CD4-positive, alpha-beta T cell (primary cell): ENCODE data around the gene MBTPS1. TPM values are rescaled to one million over a fixed set of nuclear protein-coding genes. Genes with fewer than 3 reads are reported as not detected.

ENCODE experiments used
- ATAC-seq: fragments of 200-7000 bp; cut with Tn5 transposase; one replicate; pipeline ENCODE4 v1.10.0; 2022; ENCODE audit warnings: mild to moderate bottlenecking; ENCODE audit not compliant: poor library complexity
- CTCF ChIA-PET: fragments of 350-600 bp; sonication (Branson Sonifier 250); formaldehyde crosslinking; loops from one replicate; lab custom pipeline; 2021; ENCODE audit warnings: antibody characterized with exemption, inconsistent platforms; lab: Charles Lee
- POLR2A ChIA-PET: fragments of 350-600 bp; sonication (Branson Sonifier 250); formaldehyde crosslinking; loops from one replicate; lab custom pipeline; 2021; ENCODE audit warnings: antibody characterized with exemption, inconsistent platforms; lab: Charles Lee
- DNase-seq, 14 experiments: peaks; one replicate each; pipeline ENCODE4 v3.0.0-alpha.2; 2013 to 2020; ENCODE audit warnings: mixed read lengths in 2 of 14
- H3K27ac ChIP-seq, 2 donors: one replicate each; pipeline versions ENCODE4 v1.5.1 to v1.7.0; 2013; ENCODE audit warnings: low read length in 2 of 2, low read depth in 1 of 2, mild to moderate bottlenecking in 1 of 2
- H3K27me3 ChIP-seq, 2 experiments: 1 replicate in 1 of 2; 2 replicates in 1 of 2; pipeline versions ENCODE4 v1.6.1 to v1.7.0; 2013; ENCODE audit warnings: low read length in 2 of 2, control low read depth in 1 of 2, mild to moderate bottlenecking in 1 of 2, moderate library complexity in 1 of 2; ENCODE audit not compliant: insufficient read depth in 2 of 2, control insufficient read depth in 1 of 2
- H3K36me3 ChIP-seq: one replicate; pipeline ENCODE4 v1.6.1; 2013; ENCODE audit warnings: low read length, control low read depth; ENCODE audit not compliant: insufficient read depth
- H3K4me1 ChIP-seq: one replicate; pipeline ENCODE4 v1.6.1; 2013; ENCODE audit warnings: low read length, control low read depth; ENCODE audit not compliant: insufficient read depth
- H3K4me3 ChIP-seq: one replicate; pipeline ENCODE4 v1.5.1; 2013; ENCODE audit warnings: mild to moderate bottlenecking, low read length, moderate library complexity
- H3K9me3 ChIP-seq, 2 experiments: 1 replicate in 1 of 2; 2 replicates in 1 of 2; pipeline versions ENCODE4 v1.6.1 to v1.7.0; 2013; ENCODE audit warnings: low read length in 2 of 2, mild to moderate bottlenecking in 2 of 2, control low read depth in 1 of 2, moderate library complexity in 1 of 2; ENCODE audit not compliant: control insufficient read depth in 1 of 2, insufficient read depth in 1 of 2
- H3K27ac Mint-ChIP-seq: one replicate; pipeline ENCODE4 v1.8.0; 2020; ENCODE audit warnings: mixed read lengths
- H3K27me3 Mint-ChIP-seq: one replicate; pipeline ENCODE4 v1.8.0; 2021; ENCODE audit warnings: mixed read lengths
- H3K36me3 Mint-ChIP-seq: one replicate; pipeline ENCODE4 v1.8.0; 2021; ENCODE audit warnings: low read depth, mixed read lengths
- H3K4me1 Mint-ChIP-seq: one replicate; pipeline ENCODE4 v1.8.0; 2021; ENCODE audit warnings: low read depth, mixed read lengths
- H3K4me3 Mint-ChIP-seq: one replicate; pipeline ENCODE4 v1.8.0; 2020; ENCODE audit warnings: mild to moderate bottlenecking, mixed read lengths
- H3K9me3 Mint-ChIP-seq: one replicate; pipeline ENCODE4 v1.8.0; 2020; ENCODE audit warnings: mixed read lengths
- intact Hi-C, 2 experiments: fragments of 100-400 bp; cut with DNase I in 1 of 2; cut with micrococcal nuclease in 1 of 2; formaldehyde crosslinking; loops; one replicate each; pipeline versions ENCODE4 v1.15.1 to v1.9.0; 2023 to 2025; cut with DNase I, micrococcal nuclease
- total RNA-seq, 174 experiments: library from RNA in 2 of 174; stranded (reverse) in 2 of 174; gene quantifications; one replicate each; pipeline ENCODE4 v1.2.3 and lab custom pipeline; 2021 to 2026
- TF ChIP-seq, protein P1 (sequence below): fragments of 200-600 bp; IDR thresholded peaks from one replicate; pipeline ENCODE4 v1.8.0; 2022; ENCODE audit warnings: antibody characterized with exemption, mild to moderate bottlenecking

The MBTPS1 gene
- total RNA-seq, 2 experiments from 2014 or later: 121 to 122 TPM

GRCh38 chr16:84042879-84043485 lies 73.8 kb downstream of the MBTPS1 start:
- H3K27me3 Mint-ChIP-seq: peaks cover 19% of the 10 kb centered on the region
- no peak overlapping the region for H3K27ac Mint-ChIP-seq
- peaks cover 5 to 6% of the 10 kb centered on the region in 2 experiments for H3K27me3 ChIP-seq
- H3K4me3 Mint-ChIP-seq: no peak overlapping the region
- no peaks in the 10 kb centered on the region for H3K36me3 ChIP-seq
- no peak overlapping the region for H3K4me3 ChIP-seq
- intact Hi-C loops: no loop called here
- DNase-seq: no peak
- no peaks in the 10 kb centered on the region for H3K9me3 ChIP-seq
- H3K4me1 ChIP-seq: no peaks in the 10 kb centered on the region
- TF ChIP-seq, protein P1, sequence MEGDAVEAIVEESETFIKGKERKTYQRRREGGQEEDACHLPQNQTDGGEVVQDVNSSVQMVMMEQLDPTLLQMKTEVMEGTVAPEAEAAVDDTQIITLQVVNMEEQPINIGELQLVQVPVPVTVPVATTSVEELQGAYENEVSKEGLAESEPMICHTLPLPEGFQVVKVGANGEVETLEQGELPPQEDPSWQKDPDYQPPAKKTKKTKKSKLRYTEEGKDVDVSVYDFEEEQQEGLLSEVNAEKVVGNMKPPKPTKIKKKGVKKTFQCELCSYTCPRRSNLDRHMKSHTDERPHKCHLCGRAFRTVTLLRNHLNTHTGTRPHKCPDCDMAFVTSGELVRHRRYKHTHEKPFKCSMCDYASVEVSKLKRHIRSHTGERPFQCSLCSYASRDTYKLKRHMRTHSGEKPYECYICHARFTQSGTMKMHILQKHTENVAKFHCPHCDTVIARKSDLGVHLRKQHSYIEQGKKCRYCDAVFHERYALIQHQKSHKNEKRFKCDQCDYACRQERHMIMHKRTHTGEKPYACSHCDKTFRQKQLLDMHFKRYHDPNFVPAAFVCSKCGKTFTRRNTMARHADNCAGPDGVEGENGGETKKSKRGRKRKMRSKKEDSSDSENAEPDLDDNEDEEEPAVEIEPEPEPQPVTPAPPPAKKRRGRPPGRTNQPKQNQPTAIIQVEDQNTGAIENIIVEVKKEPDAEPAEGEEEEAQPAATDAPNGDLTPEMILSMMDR: no peak
- no peak overlapping the region for H3K27ac ChIP-seq
- H3K9me3 Mint-ChIP-seq: no peaks in the 10 kb centered on the region
- no peaks in the 10 kb centered on the region for H3K4me1 Mint-ChIP-seq
- no peak for ATAC-seq
- ChIA-PET CTCF (no interaction called here), POLR2A (no interaction called here)
- H3K36me3 Mint-ChIP-seq: no peaks in the 10 kb centered on the region

GRCh38 chr16:84042308-84042878 lies 74.3 kb downstream of the MBTPS1 start, which contains the start of gene SLC38A8:
Gene SLC38A8 (minus strand): TSS chr16:84042795. CDS start chr16:84042157, 638 bp downstream.
- H3K27me3 Mint-ChIP-seq: peaks cover 19% of the 10 kb centered on the region
- H3K27ac ChIP-seq: no peak within 1 kb of the TSS
- no peaks in the 10 kb centered on the region for H3K36me3 ChIP-seq
- H3K4me1 Mint-ChIP-seq: no peaks in the 10 kb centered on the region
- intact Hi-C loops: no loop called here
- no peaks in the 10 kb centered on the region for H3K36me3 Mint-ChIP-seq
- peaks cover 5 to 6% of the 10 kb centered on the region in 2 experiments for H3K27me3 ChIP-seq
- no peak within 1 kb of the TSS for H3K27ac Mint-ChIP-seq
- POLR2A ChIA-PET: no interaction called here
- CTCF ChIA-PET: no interaction called here
- H3K9me3 Mint-ChIP-seq: no peaks in the 10 kb centered on the region
- no peaks in the 10 kb centered on the region for H3K4me1 ChIP-seq
- ATAC-seq: no peak
- H3K4me3 Mint-ChIP-seq: no peak within 1 kb of the TSS
- H3K4me3 ChIP-seq: no peak within 1 kb of the TSS
- TF ChIP-seq, protein P1: no peak
- DNase-seq: no peak
- H3K9me3 ChIP-seq: no peaks in the 10 kb centered on the region

- CTCF ChIA-PET: no interaction called here
- intact Hi-C loops: no loop called here
These were observed 74.9 kb downstream of the MBTPS1 start for GRCh38 chr16:84041881-84042280.

More at GRCh38 chr16:84041881-84042280, 74.9 kb downstream of the MBTPS1 start:
- no peak for DNase-seq
- Histone ChIP-seq H3K27me3 (peaks cover 5 to 6% of the 10 kb centered on the region in 2 experiments), H3K4me3 (no peak overlapping the region), H3K9me3 (peaks cover 0 to 3% of the 10 kb centered on the region in 2 experiments), H3K27ac (no peak overlapping the region), H3K4me1 (no peaks in the 10 kb centered on the region), H3K36me3 (no peaks in the 10 kb centered on the region)
- Mint-ChIP-seq H3K4me1 (no peaks in the 10 kb centered on the region), H3K9me3 (no peaks in the 10 kb centered on the region), H3K36me3 (no peaks in the 10 kb centered on the region), H3K27ac (no peak overlapping the region), H3K27me3 (peaks cover 19% of the 10 kb centered on the region), H3K4me3 (no peak overlapping the region)
- ATAC-seq: no peak
- POLR2A ChIA-PET: no interaction called here
- TF ChIP-seq, protein P1: no peak
